Fibroblast of lung (primary cell): ENCODE measurements around the gene ARHGEF33.

Experiments used
- EZH2 ChIP-seq: IDR thresholded peaks from 2 replicates; pipeline ENCODE4 v1.5.1; 2012; ENCODE audit warnings: low read length, control low read depth, mild to moderate bottlenecking; ENCODE audit errors: missing control alignments
- TF ChIP-seq, protein P1 (sequence below), 2 donors: IDR thresholded peaks in 1 of 2; conservative IDR thresholded peaks in 1 of 2; 1 replicate in 1 of 2; 2 replicates in 1 of 2; pipeline ENCODE4 v1.5.1; 2011 to 2012; ENCODE audit warnings: low read length in 2 of 2, control low read depth in 1 of 2, inconsistent platforms in 1 of 2, low read depth in 1 of 2, mild to moderate bottlenecking in 1 of 2

GRCh38 chr2:38930600-38930999 lies 40.9 kb downstream of the ARHGEF33 start:
- TF ChIP-seq EZH2: no peak
- TF ChIP-seq, protein P1, sequence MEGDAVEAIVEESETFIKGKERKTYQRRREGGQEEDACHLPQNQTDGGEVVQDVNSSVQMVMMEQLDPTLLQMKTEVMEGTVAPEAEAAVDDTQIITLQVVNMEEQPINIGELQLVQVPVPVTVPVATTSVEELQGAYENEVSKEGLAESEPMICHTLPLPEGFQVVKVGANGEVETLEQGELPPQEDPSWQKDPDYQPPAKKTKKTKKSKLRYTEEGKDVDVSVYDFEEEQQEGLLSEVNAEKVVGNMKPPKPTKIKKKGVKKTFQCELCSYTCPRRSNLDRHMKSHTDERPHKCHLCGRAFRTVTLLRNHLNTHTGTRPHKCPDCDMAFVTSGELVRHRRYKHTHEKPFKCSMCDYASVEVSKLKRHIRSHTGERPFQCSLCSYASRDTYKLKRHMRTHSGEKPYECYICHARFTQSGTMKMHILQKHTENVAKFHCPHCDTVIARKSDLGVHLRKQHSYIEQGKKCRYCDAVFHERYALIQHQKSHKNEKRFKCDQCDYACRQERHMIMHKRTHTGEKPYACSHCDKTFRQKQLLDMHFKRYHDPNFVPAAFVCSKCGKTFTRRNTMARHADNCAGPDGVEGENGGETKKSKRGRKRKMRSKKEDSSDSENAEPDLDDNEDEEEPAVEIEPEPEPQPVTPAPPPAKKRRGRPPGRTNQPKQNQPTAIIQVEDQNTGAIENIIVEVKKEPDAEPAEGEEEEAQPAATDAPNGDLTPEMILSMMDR (conservative IDR thresholded peaks at IDR 0.05 in 1 of 2, IDR thresholded peaks at IDR 0.05 in 1 of 2; ENCODE audit: low read depth in 1 of 2, low read length in 2 of 2): no peak
